Progenitor cell of endocrine pancreas (in vitro differentiated cells): ENCODE measurements around the gene OR13C9. TPM values are rescaled to one million over a fixed set of nuclear protein-coding genes. Genes with fewer than 3 reads are reported as not detected.
"Not testable (repeated sequence)": the region's sequence is repeated elsewhere in the genome, so short reads cannot be mapped to it uniquely, and the experiment has no call there.

ENCODE experiments used
- DNase-seq: peaks from one replicate; pipeline ENCODE4 v3.0.0; 2021; ENCODE audit warnings: low spot score; ENCODE audit not compliant: unreplicated experiment
- H3K27ac Mint-ChIP-seq: 2 replicates; pipeline ENCODE4 v1.8.0; 2021; ENCODE audit warnings: mild to moderate bottlenecking, moderate library complexity, mixed read lengths
- H3K27me3 Mint-ChIP-seq: 2 replicates; pipeline ENCODE4 v1.8.0; 2021; ENCODE audit warnings: mixed read lengths
- H3K36me3 Mint-ChIP-seq: 2 replicates; pipeline ENCODE4 v1.8.0; 2022; ENCODE audit warnings: mixed read lengths; ENCODE audit not compliant: insufficient read depth
- H3K4me1 Mint-ChIP-seq: 2 replicates; pipeline ENCODE4 v1.8.0; 2021; ENCODE audit warnings: low read depth, mixed read lengths
- H3K4me3 Mint-ChIP-seq: 2 replicates; pipeline ENCODE4 v1.8.0; 2021; ENCODE audit warnings: low read depth, mild to moderate bottlenecking, moderate library complexity, mixed read lengths
- H3K9me3 Mint-ChIP-seq: 2 replicates; pipeline ENCODE4 v1.8.0; 2021; ENCODE audit warnings: low read depth, mixed read lengths
- CTCF ChIP-seq: fragments of 200-600 bp; sonication (generic); IDR thresholded peaks from one replicate; pipeline ENCODE4 v1.5.0; 2021; ENCODE audit warnings: antibody characterized with exemption, mild to moderate bottlenecking; ENCODE audit not compliant: unreplicated experiment
- long read RNA-seq: library from polyadenylated mRNA; unstranded; transcript quantifications from one replicate; pipeline ENCODE4 v2.0.0, GENCODE V29; 2020
- total RNA-seq: library from RNA; stranded (reverse); gene quantifications from 2 replicates; pipeline ENCODE4 v1.2.1, GENCODE V29; 2021

Gene OR13C9
- 0.36 and 0.48 TPM in 2 replicates for total RNA-seq
- long read RNA-seq = 0 reads

- H3K27ac Mint-ChIP-seq = no peak within 1 kb of the TSS
- no peaks in the 10 kb centered on the region for H3K27me3 Mint-ChIP-seq
Observed at GRCh38 chr9:104618104-104618503, at the start of gene OR13C9. Gene OR13C9, minus strand, starts transcription at chr9:104618204. Its CDS starts 0 bp downstream, at chr9:104618204.

GRCh38 chr9:104658496-104659195 lies 40.6 kb upstream of the OR13C9 start:
- Mint-ChIP-seq H3K36me3 (no peaks in the 10 kb centered on the region), H3K4me3 (no peak overlapping the region), H3K9me3 (peaks cover 7% of the 10 kb centered on the region), H3K4me1 (no peaks in the 10 kb centered on the region), H3K27ac (no peak overlapping the region), H3K27me3 (no peaks in the 10 kb centered on the region)
- TF ChIP-seq CTCF = no peak
- no peak for DNase-seq

More at GRCh38 chr9:104618104-104618503, at the start of gene OR13C9:
- H3K9me3 Mint-ChIP-seq = no peaks in the 10 kb centered on the region
- no peak within 1 kb of the TSS for H3K4me3 Mint-ChIP-seq
- H3K36me3 Mint-ChIP-seq = no peaks in the 10 kb centered on the region
- H3K4me1 Mint-ChIP-seq = no peaks in the 10 kb centered on the region
- DNase-seq = no peak
- TF ChIP-seq CTCF = no peak

GRCh38 chr9:104635456-104635855 lies 17.5 kb upstream of the OR13C9 start:
- Mint-ChIP-seq H3K4me1 (no peaks in the 10 kb centered on the region), H3K27me3 (no peaks in the 10 kb centered on the region), H3K4me3 (no peak overlapping the region), H3K27ac (no peak overlapping the region), H3K9me3 (peaks cover 28% of the 10 kb centered on the region), H3K36me3 (no peaks in the 10 kb centered on the region)
- no peak for DNase-seq
- no peak for TF ChIP-seq CTCF

GRCh38 chr9:104633976-104634520 lies 16.0 kb upstream of the OR13C9 start:
- TF ChIP-seq CTCF = no peak
- Mint-ChIP-seq H3K36me3 (no peaks in the 10 kb centered on the region), H3K27ac (no peak overlapping the region), H3K4me1 (no peaks in the 10 kb centered on the region), H3K4me3 (no peak overlapping the region), H3K9me3 (peaks cover 16% of the 10 kb centered on the region), H3K27me3 (no peaks in the 10 kb centered on the region)
- no peak for DNase-seq

GRCh38 chr9:104625964-104626363 lies 8.0 kb upstream of the OR13C9 start:
- not testable (repeated sequence) for H3K4me3 Mint-ChIP-seq, H3K9me3 Mint-ChIP-seq, H3K36me3 Mint-ChIP-seq, DNase-seq, H3K4me1 Mint-ChIP-seq, H3K27me3 Mint-ChIP-seq, H3K27ac Mint-ChIP-seq

- Mint-ChIP-seq H3K36me3 (no peaks in the 10 kb centered on the region), H3K9me3 (no peaks in the 10 kb centered on the region), H3K4me1 (no peaks in the 10 kb centered on the region), H3K4me3 (no peak overlapping the region), H3K27ac (no peak overlapping the region), H3K27me3 (no peaks in the 10 kb centered on the region)
- no peak for DNase-seq
- no peak for TF ChIP-seq CTCF
Observed at GRCh38 chr9:104617418-104617817, 586 bp downstream of the OR13C9 start.
